Measurements from ENCODE around the gene SLC22A5.

The SLC22A5 gene

DNA sequence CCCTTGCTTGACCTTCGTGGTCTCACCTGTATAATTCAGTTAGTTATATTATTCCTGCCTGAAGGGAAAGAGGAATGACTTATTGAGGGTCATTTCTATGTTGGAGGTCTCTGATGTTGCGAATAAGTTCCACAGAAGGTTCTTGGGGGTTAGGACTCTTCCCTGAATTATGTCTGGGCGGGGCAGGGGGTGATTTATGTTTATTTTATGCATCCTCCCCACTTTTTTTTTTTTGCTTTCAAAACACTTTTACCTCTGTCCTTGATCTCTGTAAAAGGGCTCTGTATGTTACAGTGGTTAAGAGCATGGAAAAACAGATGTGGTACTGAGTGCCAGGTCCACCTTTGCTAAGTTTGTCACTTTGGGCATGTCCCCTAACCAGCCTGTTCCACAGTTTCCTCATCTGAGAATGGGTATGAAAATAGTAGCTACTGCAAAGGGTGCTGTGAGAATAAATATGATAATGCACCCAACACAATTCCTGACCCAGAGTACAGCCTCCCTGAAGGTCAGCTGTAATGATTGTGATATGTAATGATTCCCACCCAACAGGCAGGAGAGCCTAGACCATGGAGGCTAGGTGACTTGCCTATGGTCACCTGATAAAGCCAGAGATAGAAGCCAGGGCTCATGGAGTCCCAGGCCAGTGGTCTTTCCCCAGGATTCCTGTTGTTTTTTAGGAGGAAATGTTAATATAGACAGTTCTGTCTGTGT, 54.8 kb downstream of the SLC22A5 start:
- TF ChIP-seq, protein P1, sequence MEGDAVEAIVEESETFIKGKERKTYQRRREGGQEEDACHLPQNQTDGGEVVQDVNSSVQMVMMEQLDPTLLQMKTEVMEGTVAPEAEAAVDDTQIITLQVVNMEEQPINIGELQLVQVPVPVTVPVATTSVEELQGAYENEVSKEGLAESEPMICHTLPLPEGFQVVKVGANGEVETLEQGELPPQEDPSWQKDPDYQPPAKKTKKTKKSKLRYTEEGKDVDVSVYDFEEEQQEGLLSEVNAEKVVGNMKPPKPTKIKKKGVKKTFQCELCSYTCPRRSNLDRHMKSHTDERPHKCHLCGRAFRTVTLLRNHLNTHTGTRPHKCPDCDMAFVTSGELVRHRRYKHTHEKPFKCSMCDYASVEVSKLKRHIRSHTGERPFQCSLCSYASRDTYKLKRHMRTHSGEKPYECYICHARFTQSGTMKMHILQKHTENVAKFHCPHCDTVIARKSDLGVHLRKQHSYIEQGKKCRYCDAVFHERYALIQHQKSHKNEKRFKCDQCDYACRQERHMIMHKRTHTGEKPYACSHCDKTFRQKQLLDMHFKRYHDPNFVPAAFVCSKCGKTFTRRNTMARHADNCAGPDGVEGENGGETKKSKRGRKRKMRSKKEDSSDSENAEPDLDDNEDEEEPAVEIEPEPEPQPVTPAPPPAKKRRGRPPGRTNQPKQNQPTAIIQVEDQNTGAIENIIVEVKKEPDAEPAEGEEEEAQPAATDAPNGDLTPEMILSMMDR (IDR thresholded peaks at IDR 0.05; ENCODE audit: borderline replicate concordance, extremely low read depth, low read length, poor library complexity, severe bottlenecking), result no peak
- TF ChIP-seq EZH2 (IDR thresholded peaks at IDR 0.05; ENCODE audit: borderline replicate concordance, low read depth, low read length, severe bottlenecking), result no peak
- Histone ChIP-seq H3K9me3 (ENCODE audit: insufficient read depth, low read length, severe bottlenecking) (no peaks in the 10 kb centered on the region), H4K20me1 (ENCODE audit: insufficient read depth, low read length) (peaks cover 28% of the 10 kb centered on the region), H3K4me3 (ENCODE audit: low read depth in 1 of 2, low read length in 2 of 2) (peak overlapping the region in 1 of 2 experiments; percentile 36; a peak in 1 of 4 replicates), H3K27ac (ENCODE audit: low read length) (peak overlapping the region; percentile 99), H3K4me2 (ENCODE audit: insufficient read depth, low read length) (peak overlapping the region; percentile 52), H3K4me1 (ENCODE audit: insufficient read depth, low read length) (peaks cover 100% of the 10 kb centered on the region), H3K9ac (ENCODE audit: low read depth, low read length) (peak overlapping the region; percentile 98), H3K79me2 (ENCODE audit: insufficient read depth, low read length) (peaks cover 99% of the 10 kb centered on the region), H3K27me3 (ENCODE audit: insufficient read depth, low read length, poor library complexity) (no peaks in the 10 kb centered on the region), H3K36me3 (ENCODE audit: insufficient read depth, low read length) (peaks cover 87% of the 10 kb centered on the region), H2AFZ (ENCODE audit: low read depth, low read length) (no peak overlapping the region)
- DNase-seq (no peak), ATAC-seq (ENCODE audit: insufficient read depth, low read depth) (no peak)

DNA sequence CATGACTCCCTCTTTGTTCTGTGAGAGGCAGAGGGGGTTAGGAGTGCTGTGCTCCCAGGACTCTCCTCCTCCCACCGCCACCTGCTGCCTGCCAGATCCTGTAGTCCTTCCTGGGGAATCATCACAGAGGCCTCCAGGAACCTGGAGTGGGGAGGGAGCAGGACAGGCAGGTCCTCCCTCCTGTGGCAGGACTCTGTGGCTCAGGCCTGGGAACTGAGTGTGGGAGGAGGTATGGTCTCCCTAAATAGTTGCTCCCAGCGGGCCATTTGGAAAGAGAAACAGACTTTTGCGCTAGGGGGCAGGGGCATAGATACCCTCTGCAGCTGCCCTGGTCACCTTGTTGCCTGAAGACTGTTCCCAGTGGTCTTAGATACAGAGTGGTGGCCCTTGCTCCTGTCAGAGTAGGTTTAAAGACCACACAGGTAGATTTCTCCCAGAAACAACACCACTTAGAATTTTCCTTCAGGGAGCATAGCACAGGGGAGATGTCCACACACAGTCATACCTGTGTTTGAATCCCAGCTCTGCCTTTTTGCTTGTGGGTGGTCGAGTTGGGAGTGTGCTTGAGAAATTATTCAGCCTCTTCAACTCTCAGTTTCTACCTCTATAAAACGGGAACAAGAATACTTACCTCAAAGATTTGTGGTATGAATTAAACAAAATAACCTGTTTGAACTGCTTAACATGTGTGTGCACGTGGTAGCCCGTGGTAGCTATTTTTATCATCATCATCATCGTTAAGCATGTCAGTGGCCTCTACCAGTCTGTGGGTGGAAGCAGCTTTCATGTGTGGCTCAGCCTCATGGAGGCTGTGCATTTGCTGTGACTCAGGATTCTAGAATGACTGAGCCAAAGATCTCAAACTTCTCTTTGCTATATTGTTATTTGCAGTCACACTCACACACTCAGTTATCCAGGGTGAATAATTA, 55.8 kb downstream of the SLC22A5 start:
- Histone ChIP-seq H3K36me3 (ENCODE audit: insufficient read depth, low read length) (peaks cover 91% of the 10 kb centered on the region), H3K4me3 (ENCODE audit: low read depth in 1 of 2, low read length in 2 of 2) (peak overlapping the region in 1 of 2 experiments; percentile 36; a peak in 1 of 4 replicates), H3K27me3 (ENCODE audit: insufficient read depth, low read length, poor library complexity) (no peaks in the 10 kb centered on the region), H3K9ac (ENCODE audit: low read depth, low read length) (peak overlapping the region; percentile 98), H3K4me1 (ENCODE audit: insufficient read depth, low read length) (peaks cover 100% of the 10 kb centered on the region), H4K20me1 (ENCODE audit: insufficient read depth, low read length) (peaks cover 38% of the 10 kb centered on the region), H3K4me2 (ENCODE audit: insufficient read depth, low read length) (peak overlapping the region; percentile 52), H3K79me2 (ENCODE audit: insufficient read depth, low read length) (peaks cover 99% of the 10 kb centered on the region), H3K27ac (ENCODE audit: low read length) (peak overlapping the region; percentile 99), H3K9me3 (ENCODE audit: insufficient read depth, low read length, severe bottlenecking) (no peaks in the 10 kb centered on the region), H2AFZ (ENCODE audit: low read depth, low read length) (no peak overlapping the region)
- DNase-seq (peak; percentile 78), ATAC-seq (ENCODE audit: insufficient read depth, low read depth) (peak; percentile 63)
- no peak for TF ChIP-seq EZH2 (IDR thresholded peaks at IDR 0.05; ENCODE audit: borderline replicate concordance, low read depth, low read length, severe bottlenecking)
- TF ChIP-seq, protein P1 (IDR thresholded peaks at IDR 0.05; ENCODE audit: borderline replicate concordance, extremely low read depth, low read length, poor library complexity, severe bottlenecking), result no peak

DNA sequence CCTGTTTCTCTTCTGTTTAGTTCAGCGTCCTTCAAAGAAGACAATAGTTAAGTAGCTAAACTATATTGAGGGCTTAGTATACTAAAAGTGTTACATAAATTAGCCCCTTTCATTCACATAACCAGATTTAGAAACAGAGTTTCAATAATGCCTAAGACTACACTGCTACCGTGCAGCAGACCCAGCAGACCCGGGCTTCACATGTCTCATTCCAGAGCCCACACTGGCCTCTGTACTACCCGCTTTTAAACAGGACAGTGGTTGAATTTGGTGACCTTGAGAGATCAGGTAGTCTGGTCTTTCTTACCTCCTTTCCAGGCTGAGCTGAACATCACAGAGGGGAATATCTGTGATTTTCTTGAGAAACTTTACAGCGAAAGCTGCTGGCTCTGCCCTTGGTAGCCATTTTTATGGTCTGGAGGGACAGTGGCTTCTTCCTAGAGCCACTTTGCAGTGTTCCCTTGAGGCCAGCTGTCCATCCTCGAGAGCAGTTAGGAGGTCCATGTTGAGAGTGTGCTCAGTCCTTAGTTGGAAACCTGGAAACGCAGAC, 56.5 kb downstream of the SLC22A5 start:
- H4K20me1 ChIP-seq (ENCODE audit: insufficient read depth, low read length), result peaks cover 40% of the 10 kb centered on the region
- peaks cover 94% of the 10 kb centered on the region for H3K36me3 ChIP-seq (ENCODE audit: insufficient read depth, low read length)
- peak overlapping the region; percentile 98 for H3K9ac ChIP-seq (ENCODE audit: low read depth, low read length)
- H2AFZ ChIP-seq (ENCODE audit: low read depth, low read length), result no peak overlapping the region
- H3K4me3 ChIP-seq (ENCODE audit: low read depth in 1 of 2, low read length in 2 of 2), result peak overlapping the region in 1 of 2 experiments; percentile 38; a peak in 2 of 4 replicates
- peaks cover 99% of the 10 kb centered on the region for H3K79me2 ChIP-seq (ENCODE audit: insufficient read depth, low read length)
- no peak for ATAC-seq (ENCODE audit: insufficient read depth, low read depth)
- TF ChIP-seq EZH2 (IDR thresholded peaks at IDR 0.05; ENCODE audit: borderline replicate concordance, low read depth, low read length, severe bottlenecking), result no peak
- TF ChIP-seq, protein P1 (IDR thresholded peaks at IDR 0.05; ENCODE audit: borderline replicate concordance, extremely low read depth, low read length, poor library complexity, severe bottlenecking), result no peak
- no peak for DNase-seq
- peak overlapping the region; percentile 99 for H3K27ac ChIP-seq (ENCODE audit: low read length)
- no peaks in the 10 kb centered on the region for H3K27me3 ChIP-seq (ENCODE audit: insufficient read depth, low read length, poor library complexity)
- peaks cover 100% of the 10 kb centered on the region for H3K4me1 ChIP-seq (ENCODE audit: insufficient read depth, low read length)
- peak overlapping the region; percentile 52 for H3K4me2 ChIP-seq (ENCODE audit: insufficient read depth, low read length)
- H3K9me3 ChIP-seq (ENCODE audit: insufficient read depth, low read length, severe bottlenecking), result no peaks in the 10 kb centered on the region
